Measurements from ENCODE around the gene XPNPEP1.

Gene XPNPEP1

GRCh38 chr10:109892117-109892516 is 31.2 kb downstream of the XPNPEP1 start:
- no peak for DNase-seq

- no peak for DNase-seq
Measured at GRCh38 chr10:109891105-109891504, 32.2 kb downstream of the XPNPEP1 start.

GRCh38 chr10:109889867-109890266 is 33.4 kb downstream of the XPNPEP1 start:
- peak; percentile 86 for DNase-seq

- no peak for DNase-seq
Measured at GRCh38 chr10:109887776-109888175, 35.5 kb downstream of the XPNPEP1 start.

GRCh38 chr10:109887243-109887642 is 36.1 kb downstream of the XPNPEP1 start:
- no peak for DNase-seq

- no peak for DNase-seq
Measured at GRCh38 chr10:109886781-109887140, 36.5 kb downstream of the XPNPEP1 start.

- no peak for DNase-seq
Measured at GRCh38 chr10:109886037-109886780, 37.1 kb downstream of the XPNPEP1 start.

- peak; percentile 88 for DNase-seq
Measured at GRCh38 chr10:109883859-109884771, 39.2 kb downstream of the XPNPEP1 start.

GRCh38 chr10:109882251-109883057 is 40.9 kb downstream of the XPNPEP1 start:
- no peak for DNase-seq

- DNase-seq: no peak
Measured at GRCh38 chr10:109881769-109882057, 41.6 kb downstream of the XPNPEP1 start.

GRCh38 chr10:109880886-109881768 is 42.2 kb downstream of the XPNPEP1 start:
- no peak for DNase-seq

- DNase-seq: no peak
Measured at GRCh38 chr10:109877546-109877945, 45.8 kb downstream of the XPNPEP1 start.

GRCh38 chr10:109875828-109876821 is 47.2 kb downstream of the XPNPEP1 start:
- DNase-seq: no peak

GRCh38 chr10:109875151-109875568 is 48.2 kb downstream of the XPNPEP1 start:
- DNase-seq: no peak

GRCh38 chr10:109871476-109871875 is 51.8 kb downstream of the XPNPEP1 start:
- DNase-seq: no peak

- peak; percentile 17 for DNase-seq
Measured at GRCh38 chr10:109866995-109867635, 56.2 kb downstream of the XPNPEP1 start.

GRCh38 chr10:109866168-109866994 is 56.9 kb downstream of the XPNPEP1 start:
- peak; percentile 16 for DNase-seq

GRCh38 chr10:109863775-109864174 is 59.5 kb downstream of the XPNPEP1 start:
- DNase-seq: no peak

- no peak for DNase-seq
Measured at GRCh38 chr10:109862738-109863137, 60.6 kb downstream of the XPNPEP1 start.

GRCh38 chr10:109862041-109862440 is 61.3 kb downstream of the XPNPEP1 start:
- no peak for DNase-seq
